ENCODE data around the gene PEX12.
"Not testable (repeated sequence)": the region's sequence is repeated elsewhere in the genome, so short reads cannot be mapped to it uniquely, and the experiment has no call there.

PEX12 gene

GRCh38 chr17:35577830-35578196, 558 bp downstream of the PEX12 start:
- DNase-seq = no peak

DNA sequence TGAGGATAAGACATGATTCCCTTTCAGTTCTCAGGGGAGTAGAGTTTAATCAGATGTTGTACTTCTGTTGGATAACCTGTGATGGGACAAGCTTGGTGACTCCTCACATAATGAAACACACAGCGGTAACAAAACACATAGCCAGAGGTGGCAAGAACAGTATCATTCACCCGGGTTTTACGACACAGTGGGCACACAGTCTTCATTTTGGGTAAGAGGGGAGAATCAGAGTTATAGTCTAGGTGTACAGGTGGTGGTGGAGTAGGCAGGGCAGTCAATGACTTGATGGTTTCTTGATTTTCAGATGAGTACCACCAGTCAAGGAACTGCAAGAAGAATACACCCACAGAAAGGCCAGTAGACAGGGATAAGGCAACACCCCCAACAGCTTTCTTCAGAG, 2.6 kb downstream of the PEX12 start:
- DNase-seq = no peak

GRCh38 chr17:35569405-35569804, 9.0 kb downstream of the PEX12 start:
- no peak for DNase-seq

- DNase-seq = peak; percentile 35
Measured at GRCh38 chr17:35568561-35568960, 9.8 kb downstream of the PEX12 start.

DNA sequence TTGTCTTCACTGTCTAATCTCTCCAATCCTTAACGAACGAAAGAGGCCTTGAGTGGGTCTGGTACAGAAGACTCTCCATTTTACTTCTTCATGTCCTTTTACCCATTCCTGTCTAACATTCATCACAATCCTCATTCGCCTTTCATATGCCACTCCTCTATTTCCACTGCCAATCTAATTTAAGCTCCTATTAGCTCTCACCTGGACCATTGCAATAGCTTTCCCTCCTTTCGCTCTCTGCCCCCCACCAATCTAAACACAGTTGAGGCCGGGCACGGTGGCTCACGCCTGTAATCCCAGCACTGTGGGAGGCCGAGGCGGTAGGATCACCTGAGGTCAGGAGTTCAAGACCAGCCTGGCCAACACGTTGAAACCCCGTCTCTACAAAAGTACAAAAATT, 11.4 kb downstream of the PEX12 start:
- DNase-seq = no peak

DNA sequence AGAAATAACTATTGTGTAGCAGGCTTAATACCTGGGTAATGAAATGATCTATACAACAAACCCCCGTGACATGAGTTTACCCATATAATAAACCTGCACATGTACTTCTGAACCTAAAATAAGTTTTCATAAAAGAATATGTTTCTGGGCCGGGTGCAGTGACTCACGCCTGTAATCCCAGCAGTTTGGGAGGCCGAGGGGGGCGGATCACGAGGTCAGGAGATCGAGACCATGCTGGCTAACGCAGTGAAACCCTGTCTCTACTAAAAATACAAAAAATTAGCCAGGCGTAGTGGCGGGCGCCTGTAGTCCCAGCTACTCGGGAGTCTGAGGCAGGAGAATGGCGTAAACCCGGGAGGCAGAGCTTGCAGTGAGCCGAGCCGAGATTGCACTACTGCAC, 15.2 kb downstream of the PEX12 start:
- not testable (repeated sequence) for DNase-seq

- DNase-seq = no peak
Measured at GRCh38 chr17:35560703-35561102, 17.7 kb downstream of the PEX12 start, which contains the start of gene SLFN14. Gene SLFN14, minus strand, starts transcription at chr17:35560819. Its CDS starts 2,757 bp downstream, at chr17:35558062.

DNA sequence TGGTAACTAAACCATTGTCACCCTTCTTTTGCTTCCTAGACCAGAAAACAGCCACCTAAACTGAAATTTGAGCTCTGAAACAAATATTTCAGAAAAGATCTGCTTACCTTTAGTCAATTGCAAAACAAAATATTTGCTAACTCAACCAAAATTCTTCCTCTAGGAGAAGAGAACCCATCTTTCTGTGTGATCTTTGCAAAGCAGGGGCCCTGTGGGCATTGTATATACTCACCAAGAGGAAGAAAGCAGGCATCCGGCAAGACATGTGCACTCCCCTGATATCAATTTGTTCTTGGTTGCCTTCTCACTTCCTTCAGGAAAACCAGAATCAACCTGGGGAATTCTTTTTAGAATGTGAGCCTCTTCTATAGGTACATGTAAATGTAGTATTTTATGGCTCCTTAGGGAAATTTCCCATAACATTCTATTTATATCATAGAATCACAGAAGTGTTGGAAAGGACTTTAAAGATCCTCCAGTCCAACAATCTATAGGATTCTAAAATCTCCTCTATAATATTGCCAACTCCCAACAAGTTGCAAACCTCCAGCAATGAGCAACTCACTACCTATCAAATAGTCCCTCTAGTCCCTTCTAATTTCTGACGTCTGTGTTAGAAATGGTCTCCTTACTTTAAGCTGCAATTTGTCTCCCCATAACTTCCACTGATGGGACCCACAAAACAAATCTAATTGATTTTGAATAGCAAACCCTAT, 18.7 kb downstream of the PEX12 start:
- no peak for DNase-seq

DNA sequence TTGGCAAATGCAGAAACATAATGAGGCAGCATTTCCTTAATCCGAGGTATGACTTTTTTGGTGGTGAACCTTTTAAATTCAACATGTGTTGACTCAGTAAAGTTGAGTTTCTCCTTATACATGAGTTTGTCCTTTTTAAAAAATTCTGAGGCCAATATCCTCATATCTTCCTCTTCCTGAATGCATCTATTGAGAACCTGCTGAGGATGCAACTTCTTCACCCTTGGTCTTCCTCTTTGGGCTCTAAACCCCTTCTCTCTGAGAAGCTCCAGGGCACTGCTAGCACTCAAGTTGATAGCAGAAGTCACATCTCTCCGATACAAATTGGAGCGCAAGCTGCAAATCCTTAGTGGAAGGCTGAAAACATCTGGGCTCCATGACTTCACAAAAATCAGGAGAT, 21.0 kb downstream of the PEX12 start:
- no peak for DNase-seq

DNA sequence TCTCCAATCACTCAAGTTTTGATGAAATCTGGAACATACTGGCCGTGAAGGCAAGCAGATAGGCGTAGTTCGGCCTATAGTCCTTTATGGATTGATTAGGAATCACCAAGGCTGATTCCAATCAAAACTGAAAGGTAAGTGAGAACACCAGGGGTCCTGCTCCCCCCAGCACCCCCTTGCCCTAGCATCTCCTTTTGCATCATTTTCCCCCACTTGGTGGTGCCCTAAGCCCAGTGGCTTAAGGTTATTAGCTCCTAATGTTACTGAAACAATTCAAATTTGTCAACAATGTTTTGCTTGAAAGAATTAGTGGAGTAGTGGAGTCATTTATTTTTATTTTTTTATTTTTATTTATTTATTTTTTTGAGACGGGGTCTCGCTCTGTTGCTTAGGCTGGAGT, 22.7 kb downstream of the PEX12 start:
- no peak for DNase-seq

DNA sequence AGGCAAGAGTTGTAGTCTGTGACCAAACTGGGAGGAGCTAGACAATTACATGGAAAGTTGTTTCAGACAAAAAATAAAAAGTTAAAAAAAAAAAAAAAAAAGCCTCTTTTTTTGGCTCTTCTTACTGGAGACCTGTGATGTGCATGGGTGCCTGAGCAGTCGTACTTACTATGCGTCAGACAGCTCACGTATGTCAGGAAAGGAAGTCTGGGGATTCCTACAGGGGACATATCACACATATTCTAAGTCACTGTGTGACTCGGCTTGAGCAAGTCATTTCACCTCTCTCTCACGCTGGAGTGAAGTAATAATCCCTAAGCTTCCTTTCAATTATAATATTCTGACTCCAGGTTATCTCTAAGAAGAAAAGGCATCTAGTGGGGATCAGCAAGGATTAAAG, 23.7 kb downstream of the PEX12 start:
- DNase-seq = no peak

DNA sequence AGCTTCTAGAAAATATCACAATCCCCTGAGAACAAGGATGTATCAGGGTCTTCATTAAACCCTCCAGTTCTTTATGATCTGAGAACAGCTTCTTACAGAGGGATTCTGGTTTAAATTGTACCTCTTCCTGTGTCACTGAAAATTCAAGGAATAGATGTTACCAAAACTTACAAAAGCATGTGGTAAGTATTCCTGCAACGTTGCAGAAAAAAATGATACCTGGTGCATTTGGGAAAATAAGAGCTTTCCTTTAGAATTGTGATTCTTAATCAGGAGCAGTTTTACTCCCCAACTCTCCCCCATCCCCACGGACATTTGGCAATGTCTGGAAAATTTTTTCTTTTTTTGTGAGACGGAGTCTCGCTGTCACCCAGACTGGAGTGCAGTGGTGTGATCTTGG, 25.1 kb downstream of the PEX12 start:
- DNase-seq = no peak

- DNase-seq = no peak
Measured at GRCh38 chr17:35548978-35549377, 29.4 kb downstream of the PEX12 start.

GRCh38 chr17:35548208-35548810, 30.1 kb downstream of the PEX12 start:
- DNase-seq = no peak

GRCh38 chr17:35546487-35546886, 31.9 kb downstream of the PEX12 start:
- no peak for DNase-seq

DNA sequence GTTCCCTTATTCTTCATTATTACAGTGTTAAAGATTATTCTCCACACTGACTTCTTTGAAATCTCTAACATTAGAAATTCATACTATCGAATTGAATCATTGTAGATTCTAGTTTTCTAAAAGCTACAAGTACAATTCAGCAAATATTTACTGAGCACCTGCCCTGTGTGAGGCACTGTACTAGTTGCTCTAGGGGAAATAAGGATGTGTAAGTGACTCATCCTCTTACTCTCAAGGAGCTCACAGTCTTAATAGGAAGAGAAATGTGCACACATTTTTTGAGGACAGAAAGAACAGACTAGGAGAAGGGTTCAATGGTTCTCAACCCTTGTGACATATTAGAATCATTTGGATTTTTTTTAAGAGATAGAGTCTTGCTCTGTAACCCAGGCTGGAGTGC, 33.2 kb downstream of the PEX12 start:
- no peak for DNase-seq

DNA sequence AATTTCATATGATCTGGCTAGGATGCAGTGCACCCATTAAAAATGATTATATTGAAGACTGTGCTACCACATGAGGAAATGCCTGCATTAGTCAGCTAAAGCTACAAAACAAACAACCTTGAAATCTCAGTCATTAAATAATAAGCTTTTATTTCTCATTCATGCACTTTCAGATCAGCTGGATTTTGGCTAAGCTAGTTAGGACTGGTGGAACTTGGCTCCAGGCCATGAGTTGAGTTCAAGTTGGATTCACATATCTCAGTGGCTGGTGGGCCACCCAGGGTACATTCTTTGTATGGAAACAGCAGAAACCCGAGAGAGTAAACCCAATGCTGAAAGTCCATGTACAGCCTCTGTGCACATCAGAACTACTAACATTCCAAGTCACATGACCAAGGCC, 34.5 kb downstream of the PEX12 start:
- DNase-seq = no peak

DNA sequence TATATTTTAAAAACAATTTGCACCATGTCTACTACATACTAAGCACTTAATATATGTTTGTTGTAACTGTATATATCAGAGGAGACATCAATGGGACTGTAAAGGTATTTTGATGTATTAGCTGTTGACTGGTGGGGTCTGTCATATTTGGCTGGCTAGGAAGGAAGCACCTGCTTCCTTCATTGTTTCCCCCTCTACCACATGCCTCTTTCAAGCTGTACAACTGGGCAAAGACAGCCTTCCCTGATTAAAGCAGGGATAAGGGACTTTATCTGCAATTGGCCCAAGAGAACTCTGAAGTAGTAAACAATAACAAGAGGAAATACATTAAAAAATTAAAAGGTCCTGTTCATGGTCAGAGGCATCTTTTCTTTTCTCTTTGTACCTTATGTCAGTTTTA, 35.4 kb downstream of the PEX12 start:
- DNase-seq = no peak

DNA sequence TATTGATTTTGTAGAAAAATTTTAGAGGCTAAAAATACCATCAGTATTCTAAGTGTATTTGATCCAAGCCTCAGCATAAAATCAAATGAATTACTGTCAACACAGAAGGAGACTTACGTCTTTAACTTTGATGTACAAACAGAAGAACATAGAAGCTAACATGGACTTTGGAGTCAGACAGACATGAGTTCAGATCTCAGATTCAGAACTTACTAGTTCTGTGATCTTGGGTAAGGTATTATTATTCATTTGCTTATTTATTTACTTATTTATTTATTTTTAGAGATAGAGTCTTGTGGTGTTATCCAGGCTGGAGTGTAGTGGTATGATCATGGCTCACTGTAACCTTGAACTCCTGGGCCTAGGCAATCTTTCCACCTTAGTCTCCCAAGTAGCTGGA, 36.9 kb downstream of the PEX12 start:
- DNase-seq = no peak

GRCh38 chr17:35540589-35541404, 37.6 kb downstream of the PEX12 start:
- no peak for DNase-seq

DNA sequence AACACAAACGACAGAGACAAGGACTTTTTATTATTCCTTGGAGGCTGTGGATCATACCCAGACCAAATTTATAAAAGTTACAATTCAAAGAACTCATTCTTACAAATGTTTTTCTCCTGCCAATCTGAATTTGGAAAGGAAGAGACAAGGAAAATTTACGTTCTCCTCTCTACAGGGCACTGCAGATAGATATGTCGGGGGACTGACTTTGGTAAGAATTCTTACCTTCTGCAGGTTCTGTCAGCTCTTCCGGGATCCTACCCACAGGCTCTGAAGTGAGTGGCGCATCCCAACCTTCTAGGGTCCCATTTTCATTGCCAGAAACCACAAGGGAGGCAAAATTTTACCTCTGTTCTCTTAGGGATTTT, 38.7 kb downstream of the PEX12 start:
- no peak for DNase-seq

- DNase-seq = no peak
Measured at GRCh38 chr17:35537601-35538141, 40.7 kb downstream of the PEX12 start, which contains the start of gene SLFN12L. Gene SLFN12L, minus strand, starts transcription at chr17:35537678. Its CDS starts 15,314 bp downstream, at chr17:35522364.

GRCh38 chr17:35536664-35537171, 41.7 kb downstream of the PEX12 start:
- no peak for DNase-seq
